Measurements from ENCODE around the gene SH3RF1. TPM values are rescaled to one million over a fixed set of nuclear protein-coding genes. Genes with fewer than 3 reads are reported as not detected.

The SH3RF1 gene
- total and polyA plus RNA-seq, 4 donors: 1.8 to 7.9 (median 3.5) TPM

GRCh38 chr4:169092889-169093522, 177.8 kb downstream of the SH3RF1 start (continued):
- TF ChIP-seq REST (IDR thresholded peaks at IDR 0.05): no peak

- peaks cover 0 to 11% (median under 1%) of the 10 kb centered on the region in 4 donors for H3K9me3 ChIP-seq (ENCODE audit: control insufficient read depth in 4 of 4, low read length in 3 of 4)
- no peak overlapping the region for H3K4me3 ChIP-seq (ENCODE audit: low read depth in 1 of 3, low read length in 3 of 3)
- 95% methylated on average over 5 of the region's 5 CpGs for WGBS
- H3K4me1 ChIP-seq (ENCODE audit: control insufficient read depth in 4 of 4, insufficient read depth in 4 of 4, low read length in 3 of 4): no peaks in the 10 kb centered on the region
- H3K27me3 ChIP-seq (ENCODE audit: control insufficient read depth in 4 of 4, insufficient read depth in 4 of 4, low read length in 3 of 4): no peaks in the 10 kb centered on the region
- peaks cover 0 to 15% (median 7%) of the 10 kb centered on the region in 4 donors for H3K36me3 ChIP-seq (ENCODE audit: control insufficient read depth in 4 of 4, insufficient read depth in 3 of 4, low read depth in 1 of 4, low read length in 3 of 4)
- H3K27ac ChIP-seq (ENCODE audit: low read depth in 1 of 2, low read length in 2 of 2): no peak overlapping the region
- TF ChIP-seq JUND (IDR thresholded peaks at IDR 0.05) (no peak), MAX (IDR thresholded peaks at IDR 0.05) (no peak), YY1 (IDR thresholded peaks at IDR 0.05) (no peak), RXRA (IDR thresholded peaks at IDR 0.05) (no peak), ZBTB33 (IDR thresholded peaks at IDR 0.05) (no peak), CTCF (IDR thresholded peaks at IDR 0.05; ENCODE audit: low read depth, low read length, missing input control) (no peak)
- DNase-seq (ENCODE audit: low spot score): no peak
- H3K9ac ChIP-seq (ENCODE audit: low read depth in 1 of 2, low read length in 2 of 2): no peak overlapping the region
Measured at GRCh38 chr4:169090484-169091215, 180.1 kb downstream of the SH3RF1 start.

GRCh38 chr4:169089004-169089403, 181.8 kb downstream of the SH3RF1 start:
- Histone ChIP-seq H3K4me3 (ENCODE audit: low read depth in 1 of 3, low read length in 3 of 3) (no peak overlapping the region), H3K4me1 (ENCODE audit: control insufficient read depth in 4 of 4, insufficient read depth in 4 of 4, low read length in 3 of 4) (no peaks in the 10 kb centered on the region), H3K27me3 (ENCODE audit: control insufficient read depth in 4 of 4, insufficient read depth in 4 of 4, low read length in 3 of 4) (no peaks in the 10 kb centered on the region), H3K36me3 (ENCODE audit: control insufficient read depth in 4 of 4, insufficient read depth in 3 of 4, low read depth in 1 of 4, low read length in 3 of 4) (peaks cover 0 to 6% (median 3%) of the 10 kb centered on the region in 4 donors), H3K9ac (ENCODE audit: low read depth in 1 of 2, low read length in 2 of 2) (no peak overlapping the region), H3K27ac (ENCODE audit: low read depth in 1 of 2, low read length in 2 of 2) (no peak overlapping the region), H3K9me3 (ENCODE audit: control insufficient read depth in 4 of 4, low read length in 3 of 4) (peaks cover 0 to 11% (median under 1%) of the 10 kb centered on the region in 4 donors)
- no peak for DNase-seq (ENCODE audit: low spot score)
- 98% methylated on average over 5 of the region's 5 CpGs for WGBS
- TF ChIP-seq RAD21 (IDR thresholded peaks at IDR 0.05): no peak
- TF ChIP-seq TAF1 (conservative IDR thresholded peaks at IDR 0.05): no peak
- no peak for TF ChIP-seq EGR1 (IDR thresholded peaks at IDR 0.05; ENCODE audit: low read depth in 2 of 2)
- no peak for TF ChIP-seq NR2F2 (IDR thresholded peaks at IDR 0.05)
- TF ChIP-seq RXRA (IDR thresholded peaks at IDR 0.05): no peak
- TF ChIP-seq ZBTB33 (IDR thresholded peaks at IDR 0.05): no peak
- TF ChIP-seq ATF3 (IDR thresholded peaks at IDR 0.05): no peak
- no peak for TF ChIP-seq HNF4G (IDR thresholded peaks at IDR 0.05)
- no peak for TF ChIP-seq SP1 (IDR thresholded peaks at IDR 0.05)
- no peak for TF ChIP-seq FOXA2 (IDR thresholded peaks at IDR 0.05)
- no peak for TF ChIP-seq YY1 (IDR thresholded peaks at IDR 0.05)
- no peak for TF ChIP-seq CTCF (IDR thresholded peaks at IDR 0.05; ENCODE audit: low read depth, low read length, missing input control)
- no peak for TF ChIP-seq HNF4A (conservative IDR thresholded peaks at IDR 0.05)

All from liver (tissue), 9 donors.